Upper lobe of left lung (tissue), 6 donors: ENCODE measurements around the gene RNF123. TPM values are rescaled to one million over a fixed set of nuclear protein-coding genes. Genes with fewer than 3 reads are reported as not detected.
"Not testable (repeated sequence)": the region's sequence is repeated elsewhere in the genome, so short reads cannot be mapped to it uniquely, and the experiment has no call there.

ENCODE experiments used
- ATAC-seq, 2 donors: fragments of 200-7000 bp; cut with Tn5 transposase; one replicate each; pipeline ENCODE4 v1.9.1; 2022; ENCODE audit warnings: mild to moderate bottlenecking in 2 of 2, moderate library complexity in 2 of 2; ENCODE audit not compliant: low FRiP score in 2 of 2
- DNase-seq, 2 donors: peaks; one replicate each; pipeline ENCODE4 v3.0.0-alpha.2; 2019 to 2020
- H3K27ac ChIP-seq, 4 donors: fragments of 200-600 bp; sonication (generic); one replicate each; pipeline ENCODE4 v1.5.1; 2016 to 2019
- H3K27me3 ChIP-seq, 4 donors: fragments of 200-600 bp; sonication (generic); one replicate each; pipeline ENCODE4 v1.5.1; 2017 to 2019
- H3K36me3 ChIP-seq, 4 donors: fragments of 200-600 bp; sonication (generic); one replicate each; pipeline ENCODE4 v1.5.1; 2016 to 2019
- H3K4me1 ChIP-seq, 4 donors: fragments of 200-600 bp; sonication (generic); one replicate each; pipeline ENCODE4 v1.5.1; 2018 to 2019
- H3K4me3 ChIP-seq, 4 donors: fragments of 200-600 bp; sonication (generic); one replicate each; pipeline ENCODE4 v1.5.1; 2017 to 2019; ENCODE audit warnings: mild to moderate bottlenecking in 2 of 4, moderate library complexity in 1 of 4
- H3K9me3 ChIP-seq, 4 donors: fragments of 200-600 bp; sonication (generic); one replicate each; pipeline ENCODE4 v1.5.1; 2018 to 2019
- CTCF ChIP-seq, 6 experiments: fragments of 450-650 bp in 4 of 6; fragments of 200-600 bp in 2 of 6; sonication (generic) in 2 of 6; IDR thresholded peaks; one replicate each; pipeline ENCODE4 v1.5.1; 2016 to 2019; ENCODE audit warnings: antibody characterized with exemption in 6 of 6
- EP300 ChIP-seq, 4 donors: sonication (generic); formaldehyde crosslinking; IDR thresholded peaks; one replicate each; pipeline ENCODE4 v1.5.1; 2017; ENCODE audit warnings: antibody characterized with exemption in 4 of 4, control low read depth in 2 of 4
- POLR2A ChIP-seq, 4 donors: fragments of 450-650 bp; IDR thresholded peaks; one replicate each; pipeline ENCODE4 v1.5.1; 2016 to 2017; ENCODE audit warnings: antibody characterized with exemption in 4 of 4, mild to moderate bottlenecking in 2 of 4
- POLR2AphosphoS5 ChIP-seq, 2 donors: sonication (generic); formaldehyde crosslinking; IDR thresholded peaks; one replicate each; pipeline ENCODE4 v1.5.1; 2017; ENCODE audit warnings: antibody characterized with exemption in 2 of 2
- WGBS, 2 donors: methylation state at CpG; one replicate each; pipeline ENCODE4 v1.1.5; 2017 to 2018; 5-methylcytosine and 5-hydroxymethylcytosine counted together
- total RNA-seq, 6 donors: library from RNA; depleted of rRNA in 4 of 6; stranded (reverse); fragments of >200 nt in 4 of 6; gene quantifications; one replicate each; pipeline versions ENCODE4 v1.1.0 to v1.2.1, GENCODE V29; 2016 to 2021
- donor health status: DM: no; HTN: no; CAD: no; lungs with moderate emphysema.
- donor health status: DM: no; HTN: yes; CAD: no; lungs with severe emphysema.

RNF123 gene
- total RNA-seq, 6 donors from 2014 or later = 14.2 to 71.2 (median 42.2) TPM

GRCh38 chr3:49689908-49690624 lies 709 bp downstream of the RNF123 start:
- H3K9me3 ChIP-seq, DNase-seq, ATAC-seq, H3K27me3 ChIP-seq, H3K36me3 ChIP-seq: not testable (repeated sequence)
- WGBS, 2 donors = 9 to 15% methylated on average over 14 to 16 of the region's 16 CpGs
- Histone ChIP-seq H3K27ac (peak overlapping the region; percentile 56 to 90 (median 82)), H3K4me3 (peak overlapping the region; percentile 72 to 100 (median 95)), H3K4me1 (peaks cover 24 to 50% (median 30%) of the 10 kb centered on the region in 4 donors)

GRCh38 chr3:49690856-49691255 lies 1.5 kb downstream of the RNF123 start:
- H3K36me3 ChIP-seq, DNase-seq, H3K27me3 ChIP-seq, H3K27ac ChIP-seq, H3K4me3 ChIP-seq, H3K9me3 ChIP-seq, ATAC-seq: not testable (repeated sequence)
- H3K4me1 ChIP-seq = peaks cover 24 to 45% (median 29%) of the 10 kb centered on the region in 4 donors
- 92 to 96% methylated on average over 3 of the region's 3 CpGs for WGBS, 2 donors

GRCh38 chr3:49691481-49691880 lies 2.1 kb downstream of the RNF123 start:
- H3K4me1 ChIP-seq = peaks cover 21 to 39% (median 27%) of the 10 kb centered on the region in 4 donors
- 91 to 100% methylated on average over 1 to 3 of the region's 3 CpGs for WGBS, 2 donors
- H3K9me3 ChIP-seq, H3K36me3 ChIP-seq, DNase-seq, H3K27me3 ChIP-seq, ATAC-seq, H3K4me3 ChIP-seq, H3K27ac ChIP-seq: not testable (repeated sequence)

GRCh38 chr3:49694409-49695070 lies 5.2 kb downstream of the RNF123 start:
- not testable (repeated sequence) for DNase-seq, ATAC-seq, H3K9me3 ChIP-seq, H3K27ac ChIP-seq, H3K4me3 ChIP-seq, H3K27me3 ChIP-seq
- H3K4me1 ChIP-seq = peaks cover 12 to 22% (median 16%) of the 10 kb centered on the region in 4 donors
- H3K36me3 ChIP-seq = peaks cover 0 to 29% (median 23%) of the 10 kb centered on the region in 4 donors
- WGBS, 2 donors = 58 to 61% methylated on average over 5 of the region's 6 CpGs

GRCh38 chr3:49695350-49696015 lies 6.1 kb downstream of the RNF123 start:
- not testable (repeated sequence) for H3K9me3 ChIP-seq, ATAC-seq, H3K27me3 ChIP-seq, DNase-seq, H3K4me3 ChIP-seq, H3K27ac ChIP-seq
- Histone ChIP-seq H3K4me1 (peaks cover 6 to 15% (median 9%) of the 10 kb centered on the region in 4 donors), H3K36me3 (peaks cover 0 to 39% (median 30%) of the 10 kb centered on the region in 4 donors)
- 92 to 100% methylated on average over 1 to 3 of the region's 4 CpGs for WGBS, 2 donors

- TF ChIP-seq POLR2A (IDR thresholded peaks at IDR 0.05) = no peak
- TF ChIP-seq CTCF (IDR thresholded peaks at IDR 0.05) = no peak
- no peak for TF ChIP-seq EP300 (IDR thresholded peaks at IDR 0.05)
- TF ChIP-seq POLR2AphosphoS5 (IDR thresholded peaks at IDR 0.05) = no peak
- Histone ChIP-seq H3K36me3 (peaks cover 0 to 65% (median 46%) of the 10 kb centered on the region in 4 donors), H3K27ac (peak overlapping the region in 1 of 4 donors; percentile 5), H3K27me3 (no peaks in the 10 kb centered on the region), H3K4me3 (no peak overlapping the region), H3K4me1 (peaks cover 0 to 12% (median 3%) of the 10 kb centered on the region in 4 donors), H3K9me3 (no peaks in the 10 kb centered on the region)
- WGBS, 2 donors = 86 to 90% methylated on average over 9 to 12 of the region's 16 CpGs
- DNase-seq (peak in 1 of 2 donors; percentile 61), ATAC-seq (no peak)
Observed at GRCh38 chr3:49699281-49699979, 10.1 kb downstream of the RNF123 start.

- Histone ChIP-seq H3K27ac (no peak overlapping the region), H3K36me3 (peaks cover 0 to 70% (median 51%) of the 10 kb centered on the region in 4 donors), H3K27me3 (no peaks in the 10 kb centered on the region), H3K4me3 (no peak overlapping the region), H3K9me3 (no peaks in the 10 kb centered on the region), H3K4me1 (peaks cover 0 to 12% (median 3%) of the 10 kb centered on the region in 4 donors)
- ATAC-seq (no peak), DNase-seq (peak in 1 of 2 donors; percentile 25)
- WGBS, 2 donors = 88 to 92% methylated on average over 2 to 7 of the region's 8 CpGs
- TF ChIP-seq POLR2A (IDR thresholded peaks at IDR 0.05) (no peak), CTCF (IDR thresholded peaks at IDR 0.05) (no peak), EP300 (IDR thresholded peaks at IDR 0.05) (no peak), POLR2AphosphoS5 (IDR thresholded peaks at IDR 0.05) (no peak)
Observed at GRCh38 chr3:49700014-49700413, 10.7 kb downstream of the RNF123 start.
